ENCODE data around the gene OR10K1.
"Not testable (repeated sequence)": the region's sequence is repeated elsewhere in the genome, so short reads cannot be mapped to it uniquely, and the experiment has no call there.

Gene OR10K1

GRCh38 chr1:158461534-158461933 lies at the start of gene OR10K1:
Gene OR10K1 (plus strand): TSS chr1:158461834. CDS start chr1:158465562, 3,728 bp downstream.
- DNase-seq (ENCODE audit: low spot score) = no peak

GRCh38 chr1:158414651-158415345 lies 46.8 kb upstream of the OR10K1 start:
- no peak for DNase-seq (ENCODE audit: low spot score)

- DNase-seq (ENCODE audit: low spot score) = no peak
These were observed 44.0 kb upstream of the OR10K1 start for GRCh38 chr1:158417586-158417985.

GRCh38 chr1:158422212-158422611 lies 39.4 kb upstream of the OR10K1 start:
- no peak for DNase-seq (ENCODE audit: low spot score)

- DNase-seq (ENCODE audit: low spot score) = no peak
These were observed 36.6 kb upstream of the OR10K1 start for GRCh38 chr1:158425027-158425426.

- DNase-seq (ENCODE audit: low spot score) = no peak
These were observed 35.5 kb upstream of the OR10K1 start, which contains the start of gene OR10K2 for GRCh38 chr1:158426137-158426536. Gene OR10K2 (minus strand): TSS chr1:158426237. CDS start chr1:158420866, 5,371 bp downstream.

- DNase-seq (ENCODE audit: low spot score) = not testable (repeated sequence)
These were observed 31.5 kb upstream of the OR10K1 start for GRCh38 chr1:158430163-158430562.

- DNase-seq (ENCODE audit: low spot score) = no peak
These were observed 26.9 kb upstream of the OR10K1 start for GRCh38 chr1:158434741-158435140.

- no peak for DNase-seq (ENCODE audit: low spot score)
These were observed 16.3 kb upstream of the OR10K1 start for GRCh38 chr1:158445376-158445775.

- DNase-seq (ENCODE audit: low spot score) = no peak
These were observed 7.1 kb upstream of the OR10K1 start for GRCh38 chr1:158454537-158454936.

- DNase-seq (ENCODE audit: low spot score) = no peak
These were observed 4.4 kb upstream of the OR10K1 start for GRCh38 chr1:158457246-158457645.

- DNase-seq (ENCODE audit: low spot score) = no peak
These were observed 3.4 kb upstream of the OR10K1 start for GRCh38 chr1:158458263-158458662.

GRCh38 chr1:158471920-158472319 lies 10.3 kb downstream of the OR10K1 start, which contains the start of gene OR10R2:
Gene OR10R2 (plus strand): TSS chr1:158472220. CDS start chr1:158472326, 106 bp downstream.
- no peak for DNase-seq (ENCODE audit: low spot score)

GRCh38 chr1:158485455-158485854 lies 23.8 kb downstream of the OR10K1 start:
- no peak for DNase-seq (ENCODE audit: low spot score)

- no peak for DNase-seq (ENCODE audit: low spot score)
These were observed 29.7 kb downstream of the OR10K1 start for GRCh38 chr1:158491316-158491715.

- DNase-seq (ENCODE audit: low spot score) = no peak
These were observed 31.4 kb downstream of the OR10K1 start for GRCh38 chr1:158493054-158493453.

GRCh38 chr1:158494796-158495195 lies 33.2 kb downstream of the OR10K1 start:
- no peak for DNase-seq (ENCODE audit: low spot score)

GRCh38 chr1:158496374-158496773 lies 34.7 kb downstream of the OR10K1 start:
- no peak for DNase-seq (ENCODE audit: low spot score)

- DNase-seq (ENCODE audit: low spot score) = peak; percentile 8
These were observed 44.8 kb downstream of the OR10K1 start for GRCh38 chr1:158506369-158506987.

GRCh38 chr1:158507511-158507910 lies 45.9 kb downstream of the OR10K1 start:
- no peak for DNase-seq (ENCODE audit: low spot score)

- DNase-seq (ENCODE audit: low spot score) = no peak
These were observed 48.0 kb downstream of the OR10K1 start for GRCh38 chr1:158509471-158510156.

GRCh38 chr1:158516966-158517365 lies 55.3 kb downstream of the OR10K1 start:
- DNase-seq (ENCODE audit: low spot score) = no peak

Measured in CD4-positive, alpha-beta T cell treated with Interleukin-6 at 100 ng/mL for 8 hours (primary cell).